ENCODE results near the gene ST6GALNAC1. TPM values are rescaled to one million over a fixed set of nuclear protein-coding genes. Genes with fewer than 3 reads are reported as not detected.
A peak's percentile ranks its signal among the peaks of the same experiment; 100 is the strongest.

ST6GALNAC1 gene
- total and polyA plus RNA-seq, 2 of the 13 experiments (the other 11 are each of a cell fraction or from before 2014, with no cell fraction given) = not detected

- TF ChIP-seq, protein P1, sequence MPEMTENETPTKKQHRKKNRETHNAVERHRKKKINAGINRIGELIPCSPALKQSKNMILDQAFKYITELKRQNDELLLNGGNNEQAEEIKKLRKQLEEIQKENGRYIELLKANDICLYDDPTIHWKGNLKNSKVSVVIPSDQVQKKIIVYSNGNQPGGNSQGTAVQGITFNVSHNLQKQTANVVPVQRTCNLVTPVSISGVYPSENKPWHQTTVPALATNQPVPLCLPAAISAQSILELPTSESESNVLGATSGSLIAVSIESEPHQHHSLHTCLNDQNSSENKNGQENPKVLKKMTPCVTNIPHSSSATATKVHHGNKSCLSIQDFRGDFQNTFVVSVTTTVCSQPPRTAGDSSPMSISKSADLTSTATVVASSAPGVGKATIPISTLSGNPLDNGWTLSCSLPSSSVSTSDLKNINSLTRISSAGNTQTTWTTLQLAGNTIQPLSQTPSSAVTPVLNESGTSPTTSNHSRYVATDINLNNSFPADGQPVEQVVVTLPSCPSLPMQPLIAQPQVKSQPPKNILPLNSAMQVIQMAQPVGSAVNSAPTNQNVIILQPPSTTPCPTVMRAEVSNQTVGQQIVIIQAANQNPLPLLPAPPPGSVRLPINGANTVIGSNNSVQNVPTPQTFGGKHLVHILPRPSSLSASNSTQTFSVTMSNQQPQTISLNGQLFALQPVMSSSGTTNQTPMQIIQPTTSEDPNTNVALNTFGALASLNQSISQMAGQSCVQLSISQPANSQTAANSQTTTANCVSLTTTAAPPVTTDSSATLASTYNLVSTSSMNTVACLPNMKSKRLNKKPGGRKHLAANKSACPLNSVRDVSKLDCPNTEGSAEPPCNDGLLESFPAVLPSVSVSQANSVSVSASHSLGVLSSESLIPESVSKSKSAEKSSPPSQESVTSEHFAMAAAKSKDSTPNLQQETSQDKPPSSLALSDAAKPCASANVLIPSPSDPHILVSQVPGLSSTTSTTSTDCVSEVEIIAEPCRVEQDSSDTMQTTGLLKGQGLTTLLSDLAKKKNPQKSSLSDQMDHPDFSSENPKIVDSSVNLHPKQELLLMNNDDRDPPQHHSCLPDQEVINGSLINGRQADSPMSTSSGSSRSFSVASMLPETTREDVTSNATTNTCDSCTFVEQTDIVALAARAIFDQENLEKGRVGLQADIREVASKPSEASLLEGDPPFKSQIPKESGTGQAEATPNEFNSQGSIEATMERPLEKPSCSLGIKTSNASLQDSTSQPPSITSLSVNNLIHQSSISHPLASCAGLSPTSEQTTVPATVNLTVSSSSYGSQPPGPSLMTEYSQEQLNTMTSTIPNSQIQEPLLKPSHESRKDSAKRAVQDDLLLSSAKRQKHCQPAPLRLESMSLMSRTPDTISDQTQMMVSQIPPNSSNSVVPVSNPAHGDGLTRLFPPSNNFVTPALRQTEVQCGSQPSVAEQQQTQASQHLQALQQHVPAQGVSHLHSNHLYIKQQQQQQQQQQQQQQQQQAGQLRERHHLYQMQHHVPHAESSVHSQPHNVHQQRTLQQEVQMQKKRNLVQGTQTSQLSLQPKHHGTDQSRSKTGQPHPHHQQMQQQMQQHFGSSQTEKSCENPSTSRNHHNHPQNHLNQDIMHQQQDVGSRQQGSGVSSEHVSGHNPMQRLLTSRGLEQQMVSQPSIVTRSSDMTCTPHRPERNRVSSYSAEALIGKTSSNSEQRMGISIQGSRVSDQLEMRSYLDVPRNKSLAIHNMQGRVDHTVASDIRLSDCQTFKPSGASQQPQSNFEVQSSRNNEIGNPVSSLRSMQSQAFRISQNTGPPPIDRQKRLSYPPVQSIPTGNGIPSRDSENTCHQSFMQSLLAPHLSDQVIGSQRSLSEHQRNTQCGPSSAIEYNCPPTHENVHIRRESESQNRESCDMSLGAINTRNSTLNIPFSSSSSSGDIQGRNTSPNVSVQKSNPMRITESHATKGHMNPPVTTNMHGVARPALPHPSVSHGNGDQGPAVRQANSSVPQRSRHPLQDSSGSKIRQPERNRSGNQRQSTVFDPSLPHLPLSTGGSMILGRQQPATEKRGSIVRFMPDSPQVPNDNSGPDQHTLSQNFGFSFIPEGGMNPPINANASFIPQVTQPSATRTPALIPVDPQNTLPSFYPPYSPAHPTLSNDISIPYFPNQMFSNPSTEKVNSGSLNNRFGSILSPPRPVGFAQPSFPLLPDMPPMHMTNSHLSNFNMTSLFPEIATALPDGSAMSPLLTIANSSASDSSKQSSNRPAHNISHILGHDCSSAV (CRISPR knock-in tag; IDR thresholded peaks at IDR 0.05; ENCODE audit: borderline replicate concordance) = 0 out of 2 replicates have a peak, but pooled peaks have one; percentile 24
- TF ChIP-seq HES4 (CRISPR knock-in tag; IDR thresholded peaks at IDR 0.05; ENCODE audit: borderline replicate concordance) (peak; percentile 90; the same call in 1 of the 2 replicates), CENPX (CRISPR knock-in tag; IDR thresholded peaks at IDR 0.05) (no peak), FOSL2 (CRISPR knock-in tag; IDR thresholded peaks at IDR 0.05) (peak; percentile 2), NFE2L2 (IDR thresholded peaks at IDR 0.05; ENCODE audit: low read length) (0 out of 2 replicates have a peak, but pooled peaks have one; percentile 3), TAF1 (CRISPR knock-in tag; IDR thresholded peaks at IDR 0.05) (peak; percentile 81), ZNF510 (CRISPR knock-in tag; IDR thresholded peaks at IDR 0.05; ENCODE audit: low read depth) (0 out of 2 replicates have a peak, but pooled peaks have one; percentile 21), RBM39 (IDR thresholded peaks at IDR 0.05; ENCODE audit: low read depth, low read length, poor library complexity, severe bottlenecking) (peak; percentile 46)
- TF ChIP-seq, protein P2, sequence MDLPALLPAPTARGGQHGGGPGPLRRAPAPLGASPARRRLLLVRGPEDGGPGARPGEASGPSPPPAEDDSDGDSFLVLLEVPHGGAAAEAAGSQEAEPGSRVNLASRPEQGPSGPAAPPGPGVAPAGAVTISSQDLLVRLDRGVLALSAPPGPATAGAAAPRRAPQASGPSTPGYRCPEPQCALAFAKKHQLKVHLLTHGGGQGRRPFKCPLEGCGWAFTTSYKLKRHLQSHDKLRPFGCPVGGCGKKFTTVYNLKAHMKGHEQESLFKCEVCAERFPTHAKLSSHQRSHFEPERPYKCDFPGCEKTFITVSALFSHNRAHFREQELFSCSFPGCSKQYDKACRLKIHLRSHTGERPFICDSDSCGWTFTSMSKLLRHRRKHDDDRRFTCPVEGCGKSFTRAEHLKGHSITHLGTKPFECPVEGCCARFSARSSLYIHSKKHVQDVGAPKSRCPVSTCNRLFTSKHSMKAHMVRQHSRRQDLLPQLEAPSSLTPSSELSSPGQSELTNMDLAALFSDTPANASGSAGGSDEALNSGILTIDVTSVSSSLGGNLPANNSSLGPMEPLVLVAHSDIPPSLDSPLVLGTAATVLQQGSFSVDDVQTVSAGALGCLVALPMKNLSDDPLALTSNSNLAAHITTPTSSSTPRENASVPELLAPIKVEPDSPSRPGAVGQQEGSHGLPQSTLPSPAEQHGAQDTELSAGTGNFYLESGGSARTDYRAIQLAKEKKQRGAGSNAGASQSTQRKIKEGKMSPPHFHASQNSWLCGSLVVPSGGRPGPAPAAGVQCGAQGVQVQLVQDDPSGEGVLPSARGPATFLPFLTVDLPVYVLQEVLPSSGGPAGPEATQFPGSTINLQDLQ (CRISPR knock-in tag; IDR thresholded peaks at IDR 0.05) = peak; percentile 83; the same call in 1 of the 2 replicates
- TF ChIP-seq, protein P3, sequence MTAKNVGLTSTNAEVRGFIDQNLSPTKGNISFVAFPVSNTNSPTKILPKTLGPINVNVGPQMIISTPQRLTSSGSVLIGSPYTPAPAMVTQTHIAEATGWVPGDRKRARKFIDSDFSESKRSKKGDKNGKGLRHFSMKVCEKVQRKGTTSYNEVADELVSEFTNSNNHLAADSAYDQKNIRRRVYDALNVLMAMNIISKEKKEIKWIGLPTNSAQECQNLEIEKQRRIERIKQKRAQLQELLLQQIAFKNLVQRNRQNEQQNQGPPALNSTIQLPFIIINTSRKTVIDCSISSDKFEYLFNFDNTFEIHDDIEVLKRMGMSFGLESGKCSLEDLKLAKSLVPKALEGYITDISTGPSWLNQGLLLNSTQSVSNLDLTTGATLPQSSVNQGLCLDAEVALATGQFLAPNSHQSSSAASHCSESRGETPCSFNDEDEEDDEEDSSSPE (CRISPR knock-in tag; IDR thresholded peaks at IDR 0.05) = peak; percentile 62; the same call in 1 of the 2 replicates
- TF ChIP-seq, protein P4, sequence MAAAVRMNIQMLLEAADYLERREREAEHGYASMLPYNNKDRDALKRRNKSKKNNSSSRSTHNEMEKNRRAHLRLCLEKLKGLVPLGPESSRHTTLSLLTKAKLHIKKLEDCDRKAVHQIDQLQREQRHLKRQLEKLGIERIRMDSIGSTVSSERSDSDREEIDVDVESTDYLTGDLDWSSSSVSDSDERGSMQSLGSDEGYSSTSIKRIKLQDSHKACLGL (CRISPR knock-in tag; IDR thresholded peaks at IDR 0.05) = no peak; the same call in 1 of the 2 replicates
Measured at GRCh38 chr17:76671123-76671911, 27.8 kb upstream of the ST6GALNAC1 start (continued).

Measured in HepG2 (cell line).